HepG2 (cell line): ENCODE data around the gene ABCC8. TPM values are rescaled to one million over a fixed set of nuclear protein-coding genes. Genes with fewer than 3 reads are reported as not detected.

ENCODE experiments used
- CHD4 ChIP-seq: fragments of 200-600 bp; sonication (generic); IDR thresholded peaks from 2 replicates; pipeline ENCODE4 v1.7.0; 2017; ENCODE audit warnings: mild to moderate bottlenecking, low read length, borderline replicate concordance
- KMT2A ChIP-seq: sonication (generic); formaldehyde crosslinking; IDR thresholded peaks from 2 replicates; pipeline ENCODE4 v1.4.0; 2020; ENCODE audit warnings: missing genetic modification reagents
- NAIF1 ChIP-seq: sonication (generic); formaldehyde crosslinking; IDR thresholded peaks from 2 replicates; pipeline ENCODE4 v1.5.0; 2020; ENCODE audit warnings: mild to moderate bottlenecking, missing genetic modification reagents, borderline replicate concordance
- NFE2L2 ChIP-seq: fragments of 150-350 bp; IDR thresholded peaks from 2 replicates; pipeline ENCODE4 v1.6.1; 2014; ENCODE audit warnings: low read length
- RBM39 ChIP-seq: fragments of 200-400 bp; formaldehyde crosslinking; IDR thresholded peaks from one replicate; pipeline ENCODE4 v1.6.1; 2018; ENCODE audit warnings: antibody characterized with exemption, mild to moderate bottlenecking, low read depth, low read length; ENCODE audit not compliant: poor library complexity, severe bottlenecking
- SCMH1 ChIP-seq: sonication (generic); formaldehyde crosslinking; IDR thresholded peaks from 2 replicates; pipeline ENCODE4 v1.9.0; 2021; ENCODE audit warnings: missing genetic modification reagents, mild to moderate bottlenecking, borderline replicate concordance
- TEAD2 ChIP-seq: sonication (generic); formaldehyde crosslinking; IDR thresholded peaks from 2 replicates; pipeline ENCODE4 v1.9.0; 2021; ENCODE audit warnings: missing genetic modification reagents
- TOE1 ChIP-seq: sonication (generic); formaldehyde crosslinking; IDR thresholded peaks from 2 replicates; pipeline ENCODE4 v1.4.0; 2020; ENCODE audit warnings: mild to moderate bottlenecking, missing genetic modification reagents
- ZBTB20 ChIP-seq: sonication (generic); formaldehyde crosslinking; IDR thresholded peaks from 2 replicates; pipeline ENCODE4 v1.8.1; 2023; ENCODE audit warnings: missing genetic modification reagents, low read depth, mild to moderate bottlenecking, borderline replicate concordance
- ZBTB26 ChIP-seq: IDR thresholded peaks from 2 replicates; pipeline ENCODE4 v1.6.1; 2016; ENCODE audit warnings: missing compliant biosample characterization, missing genetic modification reagents, borderline replicate concordance
- ZMAT5 ChIP-seq: sonication (generic); formaldehyde crosslinking; IDR thresholded peaks from 2 replicates; pipeline ENCODE4 v1.5.0; 2020; ENCODE audit warnings: mild to moderate bottlenecking, low read depth, missing genetic modification reagents, borderline replicate concordance
- ZNF354B ChIP-seq: sonication (generic); formaldehyde crosslinking; IDR thresholded peaks from 2 replicates; pipeline ENCODE4 v1.8.0; 2022; ENCODE audit warnings: mild to moderate bottlenecking, missing genetic modification reagents
- ZNF513 ChIP-seq: sonication (generic); formaldehyde crosslinking; conservative IDR thresholded peaks from 2 replicates; pipeline ENCODE4 v1.5.0; 2020; ENCODE audit warnings: missing genetic modification reagents
- ZNF609 ChIP-seq: sonication (generic); formaldehyde crosslinking; IDR thresholded peaks from 2 replicates; pipeline ENCODE4 v1.4.0; 2020; ENCODE audit warnings: mild to moderate bottlenecking, missing genetic modification reagents, borderline replicate concordance
- ZNF691 ChIP-seq: sonication (generic); formaldehyde crosslinking; IDR thresholded peaks from 2 replicates; pipeline ENCODE4 v1.4.0; 2020; ENCODE audit warnings: missing genetic modification reagents, low read depth, mild to moderate bottlenecking, borderline replicate concordance
- ZNF704 ChIP-seq: sonication (generic); formaldehyde crosslinking; IDR thresholded peaks from 2 replicates; pipeline ENCODE4 v1.8.1; 2023; ENCODE audit warnings: mild to moderate bottlenecking, inconsistent platforms, moderate library complexity, missing genetic modification reagents, borderline replicate concordance
- polyA plus RNA-seq, 8 experiments: library from polyadenylated mRNA; depleted of rRNA in 3 of 8; stranded (reverse) in 7 of 8; unstranded in 1 of 8; fragments of >200 nt; fragmentation: Illumina TruSeq in 4 of 8; extraction: Trizol in 4 of 8; gene quantifications; 2 replicates each; pipeline versions ENCODE4 v1.2.1 to v1.2.3, GENCODE V29; 2011 to 2016; ENCODE audit warnings: low read depth in 4 of 8, missing spikeins in 1 of 8, mixed read lengths in 1 of 8; ENCODE audit not compliant: insufficient read depth in 1 of 8
- total RNA-seq, 5 experiments: library from RNA; depleted of rRNA; stranded (reverse); fragments of >200 nt; fragmentation: Illumina TruSeq; extraction: Trizol; gene quantifications; 2 replicates each; pipeline ENCODE4 v1.2.3, GENCODE V29; 2016; ENCODE audit warnings: low read depth in 1 of 5

ABCC8 gene
- total and polyA plus RNA-seq, 2 of the 13 experiments (the other 11 are each of a cell fraction or from before 2014, with no cell fraction given): not detected

GRCh38 chr11:17352950-17353820, 123.5 kb downstream of the ABCC8 start (continued):
- TF ChIP-seq ZNF609: peak; percentile 68
- TF ChIP-seq NAIF1 (CRISPR knock-in tag): no peak
- no peak for TF ChIP-seq ZBTB26
- peak; percentile 86 for TF ChIP-seq RBM39
- peak; percentile 54 for TF ChIP-seq ZBTB20 (CRISPR knock-in tag)
- no peak for TF ChIP-seq ZMAT5
- no peak for TF ChIP-seq SCMH1 (CRISPR knock-in tag)
- TF ChIP-seq CHD4: no peak
- no peak for TF ChIP-seq NFE2L2
- TF ChIP-seq ZNF354B (CRISPR knock-in tag): no peak
- TF ChIP-seq TOE1 (CRISPR knock-in tag): no peak; the same call in 1 of the 2 replicates
- no peak for TF ChIP-seq ZNF513 (CRISPR knock-in tag)
- no peak; the same call in 1 of the 2 replicates for TF ChIP-seq ZNF691 (CRISPR knock-in tag)
- peak; percentile 88; the same call in 1 of the 2 replicates for TF ChIP-seq KMT2A (CRISPR knock-in tag)
- peak; percentile 68; the same call in 1 of the 2 replicates for TF ChIP-seq ZNF704
- TF ChIP-seq TEAD2 (CRISPR knock-in tag): no peak
